ENCODE measurements around the gene EML4. TPM values are rescaled to one million over a fixed set of nuclear protein-coding genes. Genes with fewer than 3 reads are reported as not detected.

Gene EML4
- total and polyA plus RNA-seq, 10 of the 15 experiments (the other 5 are each of a cell fraction or from before 2014, with no cell fraction given) = 23.1 to 91.3 (median 77.4) TPM

DNA sequence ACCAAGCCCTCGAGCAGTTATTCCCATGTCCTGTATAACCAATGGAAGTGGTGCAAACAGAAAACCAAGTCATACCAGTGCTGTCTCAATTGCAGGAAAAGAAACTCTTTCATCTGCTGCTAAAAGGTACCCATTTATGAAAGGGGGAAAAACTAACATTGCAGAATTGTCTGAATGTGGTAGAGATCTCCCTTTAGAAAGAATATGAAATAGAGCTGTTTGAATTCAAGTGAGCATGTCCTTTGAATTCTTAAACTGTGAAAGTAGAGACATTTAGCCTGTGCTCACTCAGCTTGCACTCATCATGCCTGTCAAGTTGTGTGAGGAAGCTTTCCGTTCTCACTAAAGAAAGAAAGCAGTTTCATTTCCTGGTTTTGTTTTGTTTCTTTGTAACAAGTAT lies 87.4 kb downstream of the EML4 start (continued):
- TF ChIP-seq, protein P1, sequence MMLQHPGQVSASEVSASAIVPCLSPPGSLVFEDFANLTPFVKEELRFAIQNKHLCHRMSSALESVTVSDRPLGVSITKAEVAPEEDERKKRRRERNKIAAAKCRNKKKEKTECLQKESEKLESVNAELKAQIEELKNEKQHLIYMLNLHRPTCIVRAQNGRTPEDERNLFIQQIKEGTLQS (IDR thresholded peaks at IDR 0.05; ENCODE audit: borderline replicate concordance, extremely low read depth, low read depth, low read length) = no peak
- TF ChIP-seq IKZF2 (IDR thresholded peaks at IDR 0.05) (0 out of 4 replicates have a peak, but pooled peaks of 1 of the 2 experiments have one; percentile 12), ETV6 (conservative IDR thresholded peaks at IDR 0.05 in 1 of 2, IDR thresholded peaks at IDR 0.05 in 1 of 2; ENCODE audit: borderline replicate concordance in 1 of 2, low read depth in 1 of 2) (peak in 1 of 2 experiments; percentile 86; a peak in 2 of 4 replicates), MTA2 (IDR thresholded peaks at IDR 0.05; ENCODE audit: low read depth) (no peak), ZNF207 (IDR thresholded peaks at IDR 0.05; ENCODE audit: borderline replicate concordance) (no peak)

GRCh38 chr2:42261518-42262195 lies 92.5 kb downstream of the EML4 start:
- Histone ChIP-seq H3K27me3 (replicated peaks in 1 of 2; ENCODE audit: control insufficient read depth in 2 of 2, insufficient read depth in 2 of 2, low read length in 1 of 2) (no peaks in the 10 kb centered on the region), H3K4me1 (ENCODE audit: control insufficient read depth, insufficient read depth, low read length) (peaks cover 5% of the 10 kb centered on the region; the same call in 1 of the 2 replicates), H3K27ac (ENCODE audit: control insufficient read depth, insufficient read depth) (no peak overlapping the region), H4K20me1 (ENCODE audit: control insufficient read depth, insufficient read depth) (no peaks in the 10 kb centered on the region), H3K4me2 (ENCODE audit: control insufficient read depth, insufficient read depth) (no peak overlapping the region), H3K79me2 (ENCODE audit: control insufficient read depth, insufficient read depth, low read length) (no peaks in the 10 kb centered on the region), H3K9ac (ENCODE audit: control insufficient read depth, insufficient read depth, low read length) (no peak overlapping the region), H2AFZ (ENCODE audit: control insufficient read depth, low read depth, low read length) (no peak overlapping the region), H3K4me3 (no peak overlapping the region), H3K36me3 (ENCODE audit: control insufficient read depth in 2 of 2, insufficient read depth in 2 of 2, low read length in 1 of 2) (peaks cover 0 to 14% of the 10 kb centered on the region in 2 experiments; a peak in 1 of 4 replicates), H3K9me3 (replicated peaks; ENCODE audit: control insufficient read depth, insufficient read depth, low read length) (no peaks in the 10 kb centered on the region)
- POLR2A ChIA-PET = interaction anchor here (1.0 kb wide), 1 partner anchor 156 kb away, joined by 3 read pairs; no protein-coding TSS in a partner anchor
- BruUV-seq (replicated peaks) = TSS peak; percentile 7
- ATAC-seq (peak; percentile 34; the same call in 1 of the 3 replicates), FAIRE-seq (no peak), DNase-seq (ENCODE audit: low read depth, low spot score) (no peak)
- intact Hi-C loops (cut with micrococcal nuclease; ENCODE audit: unreplicated experiment) (no loop called here), in situ Hi-C loops (cut with MboI) (no loop called here)
- SMC1A ChIA-PET (ENCODE audit: uncharacterized antibody, unreplicated experiment) = no interaction called here
- TF ChIP-seq EED (IDR thresholded peaks at IDR 0.05; ENCODE audit: low read depth) = no peak
- TF ChIP-seq POLR2A (IDR thresholded peaks at IDR 0.05; ENCODE audit: low read depth, low read length) = no peak
- no peak for TF ChIP-seq CREM (IDR thresholded peaks at IDR 0.05; ENCODE audit: low read depth)
- RAD21 ChIA-PET (ENCODE audit: unreplicated experiment) = no interaction called here
- CTCF ChIA-PET = interaction anchor here (0.6 kb wide), 1 partner anchor 9 kb away, joined by 3 read pairs; no protein-coding TSS in a partner anchor
- 77% methylated on average over 3 of the region's 3 CpGs for WGBS (ENCODE audit: insufficient coverage, insufficient replicate concordance, low lambda C conversion rate, missing lambda C conversion rate)
